Hepatocyte (in vitro differentiated cells): Measurements from ENCODE around the gene PRKCA. TPM values are rescaled to one million over a fixed set of nuclear protein-coding genes. Genes with fewer than 3 reads are reported as not detected.
"Not testable (repeated sequence)": the region's sequence is repeated elsewhere in the genome, so short reads cannot be mapped to it uniquely, and the experiment has no call there.

Source experiments
- DNase-seq: peaks from one replicate; pipeline ENCODE4 v3.0.0-alpha.2; 2016; ENCODE audit warnings: low spot score
- H2AFZ ChIP-seq: fragments of 200-600 bp; sonication (generic); 2 replicates; pipeline ENCODE4 v1.6.0; 2016; ENCODE audit warnings: antibody characterized with exemption, mild to moderate bottlenecking
- H3K27ac ChIP-seq: fragments of 200-600 bp; sonication (generic); 2 replicates; pipeline ENCODE4 v1.5.1; 2016; ENCODE audit warnings: mild to moderate bottlenecking
- H3K27me3 ChIP-seq: fragments of 200-600 bp; sonication (generic); 2 replicates; pipeline ENCODE4 v1.6.1; 2016
- H3K36me3 ChIP-seq: fragments of 200-600 bp; sonication (generic); replicated peaks from 2 replicates; pipeline ENCODE4 v1.5.1; 2016; ENCODE audit warnings: low read depth; ENCODE audit not compliant: insufficient read depth
- H3K4me1 ChIP-seq: fragments of 200-600 bp; sonication (generic); 2 replicates; pipeline ENCODE4 v1.5.1; 2016; ENCODE audit warnings: mild to moderate bottlenecking, moderate library complexity; ENCODE audit not compliant: insufficient read depth
- H3K4me2 ChIP-seq: fragments of 200-600 bp; sonication (generic); 2 replicates; pipeline ENCODE4 v1.6.0; 2016
- H3K4me3 ChIP-seq: fragments of 200-600 bp; sonication (generic); 2 replicates; pipeline ENCODE4 v1.5.1; 2016; ENCODE audit warnings: mild to moderate bottlenecking
- H3K79me2 ChIP-seq: fragments of 200-600 bp; sonication (generic); 2 replicates; pipeline ENCODE4 v1.6.0; 2017; ENCODE audit warnings: mild to moderate bottlenecking
- H3K9me2 ChIP-seq: fragments of 200-600 bp; sonication (generic); replicated peaks from 2 replicates; pipeline ENCODE4 v1.6.0; 2017; ENCODE audit warnings: mild to moderate bottlenecking; ENCODE audit not compliant: insufficient read depth
- H3K9me3 ChIP-seq: fragments of 200-600 bp; sonication (generic); 2 replicates; pipeline ENCODE4 v1.5.1; 2016; ENCODE audit warnings: low read depth, mild to moderate bottlenecking
- H4K20me1 ChIP-seq: fragments of 200-600 bp; sonication (generic); 2 replicates; pipeline ENCODE4 v1.6.0; 2016; ENCODE audit warnings: mild to moderate bottlenecking; ENCODE audit not compliant: insufficient read depth, poor library complexity, severe bottlenecking
- CTCF ChIP-seq: fragments of 200-600 bp; sonication (generic); IDR thresholded peaks from 2 replicates; pipeline ENCODE4 v1.5.1; 2016; ENCODE audit warnings: antibody characterized with exemption, mild to moderate bottlenecking; ENCODE audit not compliant: poor library complexity
- EZH2 ChIP-seq: fragments of 200-600 bp; sonication (generic); IDR thresholded peaks from 2 replicates; pipeline ENCODE4 v1.6.1; 2016; ENCODE audit warnings: antibody characterized with exemption, mild to moderate bottlenecking, borderline replicate concordance
- EZH2phosphoT487 ChIP-seq: fragments of 200-600 bp; sonication (generic); IDR thresholded peaks from one replicate; pipeline ENCODE4 v1.6.1; 2018; ENCODE audit warnings: antibody characterized with exemption, mild to moderate bottlenecking, low read depth, moderate library complexity; ENCODE audit not compliant: unreplicated experiment, severe bottlenecking
- WGBS: methylation state at CpG from one replicate; pipeline ENCODE4 v1.1.6; 2016; ENCODE audit warnings: low lambda C conversion rate; ENCODE audit errors: missing lambda C conversion rate; 5-methylcytosine and 5-hydroxymethylcytosine counted together
- polyA plus RNA-seq: library from polyadenylated mRNA; unstranded; fragments of >200 nt; fragmentation: Nextera tagmentation; extraction: Ambion mirVana; gene quantifications from 2 replicates; pipeline ENCODE4 v1.2.1, GENCODE V29; 2016
- total RNA-seq: library from RNA; depleted of rRNA; stranded (reverse); fragments of >200 nt; gene quantifications from 2 replicates; pipeline ENCODE4 v1.2.3, GENCODE V29; 2014

The PRKCA gene
- total and polyA plus RNA-seq, 2 experiments from 2014 or later = 5.9 to 18.5 TPM

GRCh38 chr17:66488864-66489263, 186.5 kb downstream of the PRKCA start:
- no peak overlapping the region for H3K4me3 ChIP-seq
- H3K4me2 ChIP-seq = peak overlapping the region; percentile 60
- TF ChIP-seq EZH2 (no peak), CTCF (no peak), EZH2phosphoT487 (no peak)
- peaks cover 6% of the 10 kb centered on the region for H3K4me1 ChIP-seq
- no peaks in the 10 kb centered on the region for H3K36me3 ChIP-seq
- WGBS = 85% methylated on average over 4 of the region's 4 CpGs
- no peaks in the 10 kb centered on the region for H3K9me2 ChIP-seq
- DNase-seq = no peak
- no peaks in the 10 kb centered on the region for H4K20me1 ChIP-seq
- no peak overlapping the region for H2AFZ ChIP-seq
- H3K79me2 ChIP-seq = no peaks in the 10 kb centered on the region
- no peaks in the 10 kb centered on the region for H3K27me3 ChIP-seq
- H3K27ac ChIP-seq = peak overlapping the region; percentile 75
- H3K9me3 ChIP-seq = no peaks in the 10 kb centered on the region

- not testable (repeated sequence) for H3K4me3 ChIP-seq
These were observed 187.2 kb downstream of the PRKCA start for GRCh38 chr17:66489576-66489975.

GRCh38 chr17:66491213-66491612, 188.8 kb downstream of the PRKCA start:
- H4K20me1 ChIP-seq = no peaks in the 10 kb centered on the region
- no peak overlapping the region for H3K4me3 ChIP-seq
- WGBS = 86% methylated on average over 2 of the region's 2 CpGs
- no peak overlapping the region for H3K4me2 ChIP-seq
- DNase-seq = no peak
- no peaks in the 10 kb centered on the region for H3K27me3 ChIP-seq
- no peaks in the 10 kb centered on the region for H3K9me3 ChIP-seq
- H2AFZ ChIP-seq = no peak overlapping the region
- H3K4me1 ChIP-seq = peaks cover 6% of the 10 kb centered on the region
- no peak overlapping the region for H3K27ac ChIP-seq
- H3K79me2 ChIP-seq = peaks cover 3% of the 10 kb centered on the region
- H3K9me2 ChIP-seq = no peaks in the 10 kb centered on the region
- no peaks in the 10 kb centered on the region for H3K36me3 ChIP-seq
- TF ChIP-seq CTCF (no peak), EZH2 (no peak), EZH2phosphoT487 (no peak)

More at GRCh38 chr17:66489576-66489975, 187.2 kb downstream of the PRKCA start:
- not testable (repeated sequence) for H3K9me2 ChIP-seq, H3K9me3 ChIP-seq, H3K4me2 ChIP-seq, H4K20me1 ChIP-seq, H3K27ac ChIP-seq, H3K27me3 ChIP-seq, H3K4me1 ChIP-seq, H3K79me2 ChIP-seq, H3K36me3 ChIP-seq, H2AFZ ChIP-seq, DNase-seq
- WGBS = 92% methylated on average over 3 of the region's 3 CpGs

- H3K36me3 ChIP-seq = no peaks in the 10 kb centered on the region
- H4K20me1 ChIP-seq = no peaks in the 10 kb centered on the region
- no peaks in the 10 kb centered on the region for H3K27me3 ChIP-seq
- H3K9me2 ChIP-seq = no peaks in the 10 kb centered on the region
- H2AFZ ChIP-seq = no peak overlapping the region
- H3K4me3 ChIP-seq = no peak overlapping the region
- H3K4me1 ChIP-seq = peaks cover 6% of the 10 kb centered on the region
- WGBS = 84% methylated on average over 3 of the region's 3 CpGs
- no peaks in the 10 kb centered on the region for H3K9me3 ChIP-seq
- DNase-seq = no peak
- no peak overlapping the region for H3K4me2 ChIP-seq
- H3K27ac ChIP-seq = no peak overlapping the region
- peaks cover 3% of the 10 kb centered on the region for H3K79me2 ChIP-seq
- no peak for TF ChIP-seq EZH2phosphoT487
- no peak for TF ChIP-seq CTCF
- no peak for TF ChIP-seq EZH2
These were observed 189.3 kb downstream of the PRKCA start for GRCh38 chr17:66491665-66492064.
